HG03159 (cell line): ENCODE results near the gene LHB.

Source experiments
- ATAC-seq: cut with Tn5 transposase; IDR thresholded peaks from one replicate; pipeline ENCODE4 v1.9.1; 2021; ENCODE audit warnings: mild to moderate bottlenecking, moderate library complexity; ENCODE audit not compliant: unreplicated experiment

The LHB gene

DNA sequence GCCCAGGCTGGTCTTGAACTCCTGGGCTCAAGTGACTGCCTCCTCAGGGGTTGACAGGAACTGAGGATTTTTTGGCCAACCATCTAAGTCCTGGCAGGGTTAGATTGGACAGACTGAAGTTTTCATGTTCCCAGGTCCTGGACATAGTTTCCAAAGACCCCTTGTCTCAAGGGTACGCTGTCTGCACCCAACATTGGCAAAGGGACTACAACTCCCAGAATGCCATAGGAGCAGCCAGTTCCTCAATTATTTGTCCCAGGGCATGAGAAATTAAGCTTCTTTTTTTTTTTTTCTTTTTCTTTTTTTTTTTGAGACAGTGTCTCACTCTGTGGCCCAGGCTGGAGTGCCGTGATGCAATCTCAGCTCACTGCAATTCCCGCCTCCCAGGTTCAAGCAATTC is 30.7 kb downstream of the LHB start:
- ATAC-seq: no peak

DNA sequence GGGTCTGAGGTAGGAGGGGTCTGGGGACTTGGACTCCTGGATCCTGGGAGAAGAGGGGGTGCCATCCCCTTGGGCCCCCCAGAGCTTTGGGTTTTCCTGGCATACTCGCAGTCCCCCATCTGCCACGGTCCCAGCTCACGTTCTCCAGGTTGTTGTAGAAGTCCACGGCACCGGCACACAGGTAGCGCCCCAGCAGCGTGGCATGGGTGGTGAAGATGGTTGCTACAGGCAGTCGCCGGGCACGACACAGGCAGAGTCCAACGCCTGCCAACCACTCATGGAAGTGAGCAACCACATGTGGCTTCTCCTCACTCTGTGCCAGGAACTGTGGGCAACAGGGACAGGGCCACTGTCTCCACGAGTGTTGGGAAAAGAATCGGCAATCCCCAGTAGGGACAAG is 31.2 kb downstream of the LHB start:
- ATAC-seq: no peak

DNA sequence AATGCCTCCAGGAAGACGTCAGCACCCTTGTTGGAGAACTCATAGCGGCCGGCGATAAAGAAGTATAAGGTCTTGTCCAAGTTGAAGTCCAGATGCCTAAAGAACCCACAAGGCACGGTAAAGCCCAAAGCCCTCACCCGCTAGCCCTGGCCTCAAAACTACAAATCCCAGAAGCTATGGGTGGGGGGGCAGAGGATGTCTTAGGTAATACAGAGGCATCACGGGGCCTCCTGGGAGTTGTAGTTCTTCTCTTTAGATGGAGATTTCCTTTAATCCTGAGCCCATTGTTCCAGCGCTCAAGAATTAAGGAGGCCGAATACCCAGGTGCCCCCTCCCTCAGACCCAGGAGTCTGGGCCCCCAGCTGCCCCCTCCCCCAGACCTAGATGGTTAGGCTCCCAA is 34.6 kb downstream of the LHB start:
- no peak for ATAC-seq

DNA sequence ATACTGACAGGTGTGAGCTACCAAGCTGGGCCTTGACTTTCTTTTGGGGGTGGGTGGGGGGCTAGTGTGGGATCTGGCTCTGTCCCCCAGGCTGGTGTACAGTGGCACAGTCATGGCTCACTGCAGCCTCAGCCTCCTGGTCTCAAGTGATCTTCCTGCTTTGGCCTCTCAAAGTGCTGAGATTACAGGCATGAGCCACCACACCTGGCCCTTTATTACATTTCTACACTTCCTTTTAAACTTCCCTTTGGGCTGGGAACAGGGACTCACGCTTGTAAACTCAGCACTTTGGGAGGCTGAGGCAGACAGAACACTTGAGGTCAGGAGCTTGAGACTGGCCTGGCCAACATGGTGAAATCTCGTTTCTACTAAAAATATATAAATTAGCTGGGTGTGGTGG is 39.8 kb downstream of the LHB start:
- no peak for ATAC-seq

DNA sequence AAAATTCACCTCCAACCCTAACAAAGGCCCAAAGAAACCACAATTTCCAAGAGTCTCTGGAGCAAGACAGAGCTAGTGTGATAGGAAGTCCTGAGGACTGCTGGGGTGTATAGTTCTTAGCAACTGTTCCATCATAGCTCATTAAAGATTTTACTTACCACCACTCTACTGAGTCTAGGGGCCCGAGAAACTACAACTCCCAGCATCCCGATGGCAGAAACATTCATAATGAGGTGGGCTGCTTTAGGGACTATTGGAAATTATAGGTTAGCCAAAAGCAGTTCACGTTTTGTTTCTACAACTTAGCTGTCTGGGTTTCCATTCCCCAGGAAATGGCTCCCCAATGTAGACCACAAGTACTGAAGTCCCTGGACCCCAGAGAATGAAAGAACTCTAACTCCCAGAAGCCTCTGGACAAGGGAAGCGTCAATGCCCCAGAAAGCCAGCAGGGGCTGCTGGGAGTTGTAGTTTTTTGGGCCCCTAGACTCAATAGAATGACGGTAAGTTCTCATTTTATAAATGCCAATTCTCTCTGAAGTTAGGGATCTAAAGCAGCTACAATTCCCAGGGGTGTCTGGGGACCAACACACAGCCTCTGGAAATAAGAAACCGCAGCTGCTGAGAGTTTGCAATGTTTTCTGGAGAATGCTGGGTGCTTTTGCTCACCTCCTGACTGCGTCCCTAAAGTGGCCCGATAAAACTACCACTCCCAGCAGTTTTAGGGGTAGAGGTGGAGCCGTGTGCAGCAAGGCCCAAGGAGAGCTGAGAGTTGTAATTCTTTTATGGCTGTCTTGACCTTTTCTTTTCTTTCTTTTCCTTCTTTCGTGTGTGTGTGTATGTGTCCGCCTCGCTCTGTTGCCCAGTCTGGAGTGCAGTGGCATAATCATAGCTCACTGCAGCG is 40.7 kb downstream of the LHB start:
- ATAC-seq: no peak

DNA sequence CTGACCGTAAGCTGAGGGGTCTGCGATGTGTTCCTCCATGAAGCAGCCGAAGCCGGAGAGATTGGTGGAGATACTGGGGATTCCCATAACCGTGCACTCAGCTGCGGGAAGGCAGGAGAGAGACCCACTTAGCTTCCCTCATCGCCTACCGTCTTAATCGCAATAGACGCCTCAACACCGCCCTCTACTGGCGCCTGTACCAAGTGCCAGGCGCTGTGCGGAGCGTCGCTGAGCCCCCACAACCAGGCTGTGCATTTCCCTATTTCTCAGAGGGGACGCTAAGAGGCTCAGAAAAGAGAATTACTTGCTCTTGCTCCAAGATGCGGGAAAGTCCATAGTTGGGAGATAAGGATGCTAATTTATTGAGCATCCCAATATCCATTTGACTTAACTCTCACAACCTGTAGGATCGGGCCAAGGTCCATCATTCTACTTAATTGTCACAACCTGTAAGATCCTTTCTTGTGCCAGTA is 45.9 kb downstream of the LHB start:
- no peak for ATAC-seq

DNA sequence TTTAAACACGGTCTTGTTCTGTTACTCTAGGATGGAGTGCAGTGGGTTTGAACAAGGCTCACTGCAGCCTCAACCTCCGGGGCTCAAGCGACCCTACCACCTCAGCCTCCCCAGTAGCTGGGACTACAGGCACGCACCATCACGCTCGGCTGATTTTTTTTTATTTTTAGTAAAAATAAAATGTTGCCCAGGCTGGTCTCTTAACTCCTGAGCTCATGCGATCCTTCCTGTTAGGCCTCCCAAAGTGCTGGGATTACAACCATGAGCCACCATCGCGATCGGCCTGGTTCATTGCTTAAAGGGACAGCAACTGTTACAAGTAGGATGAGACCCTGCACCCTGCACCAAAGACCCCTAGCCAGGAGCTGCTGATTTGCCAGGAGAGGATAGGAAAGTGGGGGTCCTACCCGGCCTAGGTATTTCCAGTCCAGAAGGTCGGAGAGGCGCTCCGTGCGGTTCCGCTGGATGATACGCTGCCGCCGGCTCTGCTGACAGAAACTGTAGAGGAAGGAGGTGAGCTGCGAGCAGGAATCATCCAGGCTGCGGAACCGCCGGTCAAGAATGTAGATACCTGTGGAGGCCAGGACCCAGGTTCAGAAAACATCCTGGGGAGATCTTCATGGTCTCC is 46.6 kb downstream of the LHB start:
- no peak for ATAC-seq

DNA sequence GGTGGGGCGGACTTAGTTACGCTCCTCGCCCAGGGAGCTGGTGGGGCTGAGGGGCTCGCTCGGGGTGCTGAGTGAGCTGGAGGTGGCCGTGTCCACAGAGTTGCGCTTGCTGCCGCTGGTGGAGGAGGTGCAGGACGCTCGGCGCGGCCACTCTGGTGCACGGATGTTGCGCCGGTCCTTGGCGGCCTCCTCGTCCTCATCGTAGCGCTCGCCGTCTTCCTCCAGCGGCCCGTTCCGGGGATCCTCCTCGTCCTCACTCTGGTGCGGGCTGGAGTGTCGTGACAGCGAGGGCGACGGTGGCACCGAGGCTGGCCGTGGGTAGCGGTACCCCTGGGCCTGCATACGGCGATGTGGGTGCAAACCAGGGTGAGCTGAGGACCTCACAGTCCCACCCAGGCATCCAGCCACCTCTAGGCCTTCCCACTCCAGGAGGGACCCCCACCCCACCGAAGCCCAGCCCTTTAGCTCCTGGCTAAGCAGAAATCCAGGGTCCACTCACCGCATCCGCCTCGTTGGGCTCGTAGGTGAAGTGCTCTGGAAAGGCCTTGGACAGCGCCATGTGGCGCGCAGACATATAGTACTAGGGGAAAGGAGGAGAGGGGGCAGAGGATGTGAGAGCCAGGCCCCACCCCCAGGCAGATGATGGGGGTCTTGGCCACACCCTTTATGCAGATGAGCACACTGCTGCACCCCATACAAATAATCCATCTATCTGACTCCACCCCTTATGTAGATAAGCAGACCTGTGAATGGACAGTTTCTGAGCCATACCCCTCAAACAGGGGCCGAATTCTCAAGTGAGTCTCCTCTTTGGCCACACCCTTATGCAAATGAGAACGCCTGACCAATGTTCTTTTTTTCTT is 47.4 kb downstream of the LHB start:
- no peak for ATAC-seq

DNA sequence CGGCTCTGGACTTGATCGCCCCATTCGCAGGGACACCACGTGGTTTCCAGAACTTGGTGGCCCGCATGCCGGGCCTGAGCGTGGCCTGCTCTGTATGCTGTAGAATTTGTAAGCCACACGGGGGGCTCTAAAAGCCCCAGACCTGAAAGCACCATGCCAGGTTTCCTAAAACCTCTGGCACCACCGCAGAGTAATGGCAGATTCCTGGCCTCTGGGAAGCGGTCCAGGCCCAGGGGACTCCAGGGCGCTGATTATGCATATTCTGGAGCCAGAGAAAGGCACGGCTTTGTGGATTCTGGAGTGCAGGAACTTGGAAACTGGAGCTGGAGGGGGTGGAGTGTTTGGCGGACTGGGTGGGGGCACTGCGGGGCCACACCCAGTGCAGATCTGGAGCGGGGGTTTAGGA is 48.1 kb downstream of the LHB start:
- no peak for ATAC-seq

DNA sequence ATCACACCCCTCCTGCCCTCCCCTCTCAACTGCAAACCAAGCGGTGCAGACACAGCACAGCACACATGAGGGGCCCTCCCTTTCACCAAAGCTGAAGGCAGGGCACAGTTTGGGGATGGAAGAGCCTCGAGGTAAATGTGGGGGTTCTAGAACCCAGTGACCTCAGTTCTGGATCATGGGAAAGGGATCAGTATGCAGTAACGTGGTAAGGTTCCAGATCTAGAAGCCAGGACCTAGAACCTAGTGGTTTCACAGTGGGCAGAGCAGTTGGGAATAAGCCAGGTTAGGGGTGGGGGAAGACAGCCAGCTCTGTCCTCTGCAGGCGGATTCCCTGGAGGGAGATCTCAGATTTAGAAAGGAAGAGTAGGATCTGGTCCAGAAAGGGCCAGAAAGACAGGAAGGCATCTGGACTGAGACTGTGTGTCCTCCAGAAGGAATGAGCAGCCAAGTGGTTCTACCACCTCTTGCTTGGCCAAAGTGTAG is 48.7 kb downstream of the LHB start:
- no peak for ATAC-seq

DNA sequence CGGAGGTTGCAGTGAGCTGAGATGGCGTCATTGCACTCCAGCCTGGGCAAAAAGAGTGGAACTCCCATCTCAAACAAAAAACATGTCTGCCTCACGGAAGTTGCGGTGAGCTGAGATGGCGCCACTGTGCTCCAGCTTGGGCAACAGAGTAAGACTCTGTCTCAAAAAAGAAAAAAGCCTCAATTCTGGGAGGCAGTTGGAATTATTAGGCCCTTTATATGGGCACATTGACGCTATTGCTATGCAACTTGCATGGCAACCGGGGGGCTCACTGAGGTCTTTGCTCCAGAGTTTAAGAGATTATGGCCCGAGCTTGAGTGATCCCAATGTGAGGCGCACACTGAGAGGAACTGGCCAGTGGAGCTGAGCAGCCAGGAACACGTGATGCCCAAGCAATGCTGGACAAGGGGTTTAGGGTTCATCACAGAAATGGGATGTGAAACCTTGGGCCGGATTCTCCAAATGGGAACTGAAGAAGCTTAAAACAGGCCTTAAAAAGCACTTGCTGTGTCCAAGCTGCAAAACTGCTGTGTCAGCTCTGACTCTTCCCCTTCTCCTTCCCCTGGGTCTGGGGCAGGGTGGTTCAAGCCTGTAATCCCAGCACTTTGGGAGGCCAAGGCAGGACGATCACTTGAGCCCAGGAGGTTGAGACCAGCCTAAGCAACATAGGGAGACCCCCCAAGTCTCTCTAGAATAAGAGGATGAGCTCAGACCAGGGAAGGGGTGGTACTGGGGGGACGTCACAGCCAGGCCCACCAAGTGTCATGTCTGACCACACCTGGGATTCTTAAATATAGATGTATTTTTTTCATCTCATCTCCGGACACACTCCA is 49.3 kb downstream of the LHB start:
- no peak for ATAC-seq

DNA sequence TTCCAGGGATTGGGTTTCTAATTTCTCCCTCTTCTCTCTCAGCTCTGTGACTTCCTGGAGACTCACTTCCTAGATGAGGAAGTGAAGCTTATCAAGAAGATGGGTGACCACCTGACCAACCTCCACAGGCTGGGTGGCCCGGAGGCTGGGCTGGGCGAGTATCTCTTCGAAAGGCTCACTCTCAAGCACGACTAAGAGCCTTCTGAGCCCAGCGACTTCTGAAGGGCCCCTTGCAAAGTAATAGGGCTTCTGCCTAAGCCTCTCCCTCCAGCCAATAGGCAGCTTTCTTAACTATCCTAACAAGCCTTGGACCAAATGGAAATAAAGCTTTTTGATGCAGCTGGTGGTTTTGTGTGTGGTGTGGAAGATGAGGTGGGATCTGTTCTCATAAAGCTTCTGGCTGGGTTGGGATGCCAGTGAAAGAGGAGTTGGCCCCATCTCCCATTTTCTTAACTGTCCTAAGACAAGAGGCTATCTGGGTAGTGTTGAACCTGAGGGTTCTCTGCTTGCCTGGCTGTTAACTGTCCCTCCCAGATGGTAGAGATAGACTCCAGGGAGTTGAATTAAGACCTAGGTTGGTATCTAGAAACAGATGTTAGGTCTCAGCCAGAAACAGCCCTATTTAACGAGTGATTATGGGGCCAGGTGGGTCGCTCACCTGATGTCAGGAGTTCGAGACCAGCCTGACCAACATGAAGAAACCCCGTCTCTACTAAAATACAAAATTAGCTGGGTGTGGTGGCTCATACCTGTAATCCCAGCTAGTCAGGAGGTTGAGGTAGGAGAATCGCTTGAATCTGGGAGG is 50.1 kb downstream of the LHB start:
- ATAC-seq: no peak
